ENCODE data around the gene ZNF319.
"Not testable (repeated sequence)": the region's sequence is repeated elsewhere in the genome, so short reads cannot be mapped to it uniquely, and the experiment has no call there.

The ZNF319 gene

GRCh38 chr16:58020628-58021521, 20.4 kb upstream of the ZNF319 start:
- no peaks in the 10 kb centered on the region for H3K9me3 ChIP-seq (ENCODE audit: control insufficient read depth, insufficient read depth, low read length)
- no peaks in the 10 kb centered on the region for H3K36me3 ChIP-seq (ENCODE audit: insufficient read depth, low read length)
- H3K4me1 ChIP-seq (ENCODE audit: insufficient read depth, low read length) = peaks cover 20% of the 10 kb centered on the region; the same call in 1 of the 2 replicates
- H3K9ac ChIP-seq (ENCODE audit: low read depth, low read length) = no peak overlapping the region

- Histone ChIP-seq H3K9ac (ENCODE audit: low read depth, low read length) (no peak overlapping the region), H3K9me3 (ENCODE audit: control insufficient read depth, insufficient read depth, low read length) (no peaks in the 10 kb centered on the region), H3K36me3 (ENCODE audit: insufficient read depth, low read length) (no peaks in the 10 kb centered on the region), H3K4me1 (ENCODE audit: insufficient read depth, low read length) (peaks cover 20% of the 10 kb centered on the region; the same call in 1 of the 2 replicates)
These were observed 19.5 kb upstream of the ZNF319 start for GRCh38 chr16:58019866-58020538.

- Histone ChIP-seq H3K36me3 (ENCODE audit: insufficient read depth, low read length) (no peaks in the 10 kb centered on the region), H3K9me3 (ENCODE audit: control insufficient read depth, insufficient read depth, low read length) (no peaks in the 10 kb centered on the region), H3K9ac (ENCODE audit: low read depth, low read length) (no peak overlapping the region), H3K4me1 (ENCODE audit: insufficient read depth, low read length) (peaks cover 18% of the 10 kb centered on the region; the same call in 1 of the 2 replicates)
These were observed 18.3 kb upstream of the ZNF319 start for GRCh38 chr16:58018803-58019202.

GRCh38 chr16:58016840-58017446, 16.5 kb upstream of the ZNF319 start:
- H3K9ac ChIP-seq (ENCODE audit: low read depth, low read length) = no peak overlapping the region
- H3K9me3 ChIP-seq (ENCODE audit: control insufficient read depth, insufficient read depth, low read length) = no peaks in the 10 kb centered on the region
- peaks cover 9% of the 10 kb centered on the region; the same call in 1 of the 2 replicates for H3K4me1 ChIP-seq (ENCODE audit: insufficient read depth, low read length)
- H3K36me3 ChIP-seq (ENCODE audit: insufficient read depth, low read length) = peaks cover 2% of the 10 kb centered on the region

GRCh38 chr16:58013201-58013956, 12.9 kb upstream of the ZNF319 start:
- H3K9ac ChIP-seq (ENCODE audit: low read depth, low read length) = no peak overlapping the region
- peaks cover 26% of the 10 kb centered on the region for H3K4me1 ChIP-seq (ENCODE audit: insufficient read depth, low read length)
- H3K36me3 ChIP-seq (ENCODE audit: insufficient read depth, low read length) = peaks cover 13% of the 10 kb centered on the region
- H3K9me3 ChIP-seq (ENCODE audit: control insufficient read depth, insufficient read depth, low read length) = no peaks in the 10 kb centered on the region

- peaks cover 13% of the 10 kb centered on the region for H3K36me3 ChIP-seq (ENCODE audit: insufficient read depth, low read length)
- peaks cover 26% of the 10 kb centered on the region for H3K4me1 ChIP-seq (ENCODE audit: insufficient read depth, low read length)
- no peak overlapping the region for H3K9ac ChIP-seq (ENCODE audit: low read depth, low read length)
- no peaks in the 10 kb centered on the region for H3K9me3 ChIP-seq (ENCODE audit: control insufficient read depth, insufficient read depth, low read length)
These were observed 12.0 kb upstream of the ZNF319 start for GRCh38 chr16:58012481-58012880.

- Histone ChIP-seq H3K4me1 (ENCODE audit: insufficient read depth, low read length) (peaks cover 26% of the 10 kb centered on the region), H3K9ac (ENCODE audit: low read depth, low read length) (no peak overlapping the region), H3K9me3 (ENCODE audit: control insufficient read depth, insufficient read depth, low read length) (no peaks in the 10 kb centered on the region), H3K36me3 (ENCODE audit: insufficient read depth, low read length) (peaks cover 13% of the 10 kb centered on the region)
These were observed 11.2 kb upstream of the ZNF319 start for GRCh38 chr16:58011652-58012051.

- no peaks in the 10 kb centered on the region for H3K9me3 ChIP-seq (ENCODE audit: control insufficient read depth, insufficient read depth, low read length)
- no peak overlapping the region for H3K9ac ChIP-seq (ENCODE audit: low read depth, low read length)
- peaks cover 26% of the 10 kb centered on the region for H3K4me1 ChIP-seq (ENCODE audit: insufficient read depth, low read length)
- H3K36me3 ChIP-seq (ENCODE audit: insufficient read depth, low read length) = peaks cover 13% of the 10 kb centered on the region
These were observed 10.4 kb upstream of the ZNF319 start for GRCh38 chr16:58010886-58011285.

GRCh38 chr16:58009856-58010416, 9.5 kb upstream of the ZNF319 start:
- H3K9ac ChIP-seq (ENCODE audit: low read depth, low read length) = no peak overlapping the region

GRCh38 chr16:58004736-58005135, 4.3 kb upstream of the ZNF319 start:
- not testable (repeated sequence) for H3K9me3 ChIP-seq (ENCODE audit: control insufficient read depth, insufficient read depth, low read length); H3K9ac ChIP-seq (ENCODE audit: low read depth, low read length); H3K4me1 ChIP-seq (ENCODE audit: insufficient read depth, low read length); H3K36me3 ChIP-seq (ENCODE audit: insufficient read depth, low read length)

More at GRCh38 chr16:58009856-58010416, 9.5 kb upstream of the ZNF319 start:
- Histone ChIP-seq H3K9me3 (ENCODE audit: control insufficient read depth, insufficient read depth, low read length) (no peaks in the 10 kb centered on the region), H3K4me1 (ENCODE audit: insufficient read depth, low read length) (peaks cover 26% of the 10 kb centered on the region), H3K36me3 (ENCODE audit: insufficient read depth, low read length) (peaks cover 13% of the 10 kb centered on the region)

GRCh38 chr16:58002936-58003335, 2.5 kb upstream of the ZNF319 start:
- H3K9me3 ChIP-seq (ENCODE audit: control insufficient read depth, insufficient read depth, low read length) = no peaks in the 10 kb centered on the region
- H3K36me3 ChIP-seq (ENCODE audit: insufficient read depth, low read length) = no peaks in the 10 kb centered on the region
- H3K9ac ChIP-seq (ENCODE audit: low read depth, low read length) = no peak overlapping the region
- H3K4me1 ChIP-seq (ENCODE audit: insufficient read depth, low read length) = peaks cover 18% of the 10 kb centered on the region; the same call in 1 of the 2 replicates

- no peaks in the 10 kb centered on the region for H3K9me3 ChIP-seq (ENCODE audit: control insufficient read depth, insufficient read depth, low read length)
- H3K36me3 ChIP-seq (ENCODE audit: insufficient read depth, low read length) = no peaks in the 10 kb centered on the region
- no peak overlapping the region for H3K9ac ChIP-seq (ENCODE audit: low read depth, low read length)
- H3K4me1 ChIP-seq (ENCODE audit: insufficient read depth, low read length) = peaks cover 18% of the 10 kb centered on the region; the same call in 1 of the 2 replicates
These were observed 1.9 kb upstream of the ZNF319 start for GRCh38 chr16:58002416-58002800.

- no peaks in the 10 kb centered on the region for H3K36me3 ChIP-seq (ENCODE audit: insufficient read depth, low read length)
- H3K9me3 ChIP-seq (ENCODE audit: control insufficient read depth, insufficient read depth, low read length) = no peaks in the 10 kb centered on the region
- H3K9ac ChIP-seq (ENCODE audit: low read depth, low read length) = peak overlapping the region; percentile 67; the same call in 1 of the 2 replicates
- H3K4me1 ChIP-seq (ENCODE audit: insufficient read depth, low read length) = peaks cover 18% of the 10 kb centered on the region; the same call in 1 of the 2 replicates
These were observed 1.4 kb upstream of the ZNF319 start for GRCh38 chr16:58001781-58002415.

Measured in ES-I3 (cell line).